Right lobe of liver (tissue), 6 donors: ENCODE measurements around the gene RIMBP2. TPM values are rescaled to one million over a fixed set of nuclear protein-coding genes. Genes with fewer than 3 reads are reported as not detected.

Source experiments
- ATAC-seq, 4 donors: fragments of 200-7000 bp; cut with Tn5 transposase; one replicate each; pipeline ENCODE4 v1.9.1; 2020; ENCODE audit warnings: mild to moderate bottlenecking in 4 of 4, moderate library complexity in 4 of 4
- DNase-seq, 3 donors: peaks; one replicate each; pipeline ENCODE4 v3.0.0-alpha.2; 2020
- H3K27ac ChIP-seq, 3 donors: fragments of 200-600 bp; one replicate each; pipeline ENCODE4 v1.8.0; 2022
- H3K27me3 ChIP-seq, 2 donors: fragments of 200-600 bp; one replicate each; pipeline ENCODE4 v1.8.0; 2022
- H3K36me3 ChIP-seq, 4 donors: fragments of 200-600 bp; sonication (generic) in 1 of 4; one replicate each; pipeline versions ENCODE4 v1.5.1 to v1.8.0; 2017 to 2022; ENCODE audit warnings: control low read depth in 1 of 4
- H3K4me1 ChIP-seq, 4 donors: fragments of 200-600 bp; sonication (generic) in 1 of 4; one replicate each; pipeline versions ENCODE4 v1.5.1 to v1.8.0; 2017 to 2022; ENCODE audit warnings: control low read depth in 1 of 4
- H3K4me3 ChIP-seq, 3 donors: fragments of 200-600 bp; one replicate each; pipeline ENCODE4 v1.8.0; 2022
- H3K9me3 ChIP-seq, 4 donors: fragments of 200-600 bp; sonication (generic) in 1 of 4; one replicate each; pipeline versions ENCODE4 v1.5.1 to v1.8.0; 2017 to 2022; ENCODE audit warnings: control low read depth in 1 of 4
- POLR2A ChIP-seq: fragments of 450-650 bp; IDR thresholded peaks from one replicate; pipeline ENCODE4 v1.6.1; 2017; ENCODE audit warnings: antibody characterized with exemption, mild to moderate bottlenecking
- whole genome bisulfite sequencing: methylation state at CpG from one replicate; pipeline ENCODE4 v1.1.6; 2018; ENCODE audit warnings: low coverage, low lambda C conversion rate; ENCODE audit not compliant: insufficient coverage; ENCODE audit errors: missing lambda C conversion rate; 5-methylcytosine and 5-hydroxymethylcytosine counted together
- intact Hi-C, 2 donors: fragments of 100-400 bp; cut with DNase I; formaldehyde crosslinking; loops; one replicate each; pipeline versions ENCODE4 v1.11.2 to v1.14.1; 2022
- total RNA-seq, 6 experiments: library from RNA; depleted of rRNA in 2 of 6; stranded (reverse); fragments of >200 nt in 2 of 6; fragmentation: NEBNext Ultra II Directional in 3 of 6; extraction: Animal tissue kit (Norgen Biotek cat#: 25700) in 3 of 6; gene quantifications; one replicate each; pipeline versions ENCODE4 v1.1.0 to v1.2.4, GENCODE V29; 2016 to 2023
- TF ChIP-seq, protein P1 (sequence below), 4 donors: fragments of 200-600 bp in 3 of 4; fragments of 450-650 bp in 1 of 4; IDR thresholded peaks; one replicate each; pipeline versions ENCODE4 v1.5.1 to v1.8.0; 2016 to 2022; ENCODE audit warnings: antibody characterized with exemption in 4 of 4, mild to moderate bottlenecking in 2 of 4
- donor health status: DM: no; HTN: yes; CAD: no.
- donor health status: DM: no; HTN: no; CAD: no.
- donor health status: DM: no; HTN: no; CAD: no.
- donor health status: DM: no; HTN: yes; CAD: no.
- donor health status: DM: no; HTN: yes; CAD: no.

RIMBP2 gene
- total RNA-seq, 6 experiments from 2014 or later: 0.04 to 0.19 TPM; not detected in 4

DNA sequence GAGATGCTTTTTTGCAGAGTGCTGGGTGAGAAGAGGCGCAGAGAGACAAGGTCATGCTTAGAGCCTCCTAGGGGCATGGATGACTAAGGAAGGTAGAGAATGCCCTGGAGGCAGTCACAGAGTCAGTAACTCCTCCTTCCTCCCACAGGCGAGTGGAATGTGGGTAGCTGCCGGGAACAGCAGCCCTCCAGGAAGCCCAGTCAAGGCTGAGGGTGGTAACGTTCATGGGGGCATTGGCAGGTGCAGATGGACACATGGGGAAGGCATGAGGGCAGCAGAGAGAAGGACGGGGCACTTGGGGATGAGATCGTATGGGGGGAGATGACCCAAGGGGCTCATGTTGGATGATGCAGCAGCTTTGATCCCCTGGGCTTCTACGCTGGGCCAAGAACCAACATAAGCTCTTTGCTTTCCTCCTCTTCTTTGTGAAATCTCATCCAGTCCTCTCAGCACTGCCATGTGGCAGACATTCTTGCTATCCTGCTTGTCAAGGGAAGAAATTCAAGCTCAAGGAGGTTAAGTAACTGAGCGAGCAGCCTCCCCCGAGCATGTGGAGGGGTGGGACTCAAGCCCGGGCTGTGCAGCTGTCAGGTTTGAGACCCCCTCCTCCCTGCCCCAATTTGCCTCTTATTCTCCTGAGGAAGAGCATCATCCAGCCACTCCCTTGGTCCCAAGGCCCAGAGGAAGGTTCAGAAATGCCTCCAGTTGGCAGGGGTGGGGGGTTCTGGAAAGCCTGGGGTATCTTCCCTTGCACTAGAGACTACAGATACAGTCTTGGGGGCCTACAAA is 190.5 kb downstream of the RIMBP2 start:
- H3K27ac ChIP-seq: no peak overlapping the region
- TF ChIP-seq, protein P1, sequence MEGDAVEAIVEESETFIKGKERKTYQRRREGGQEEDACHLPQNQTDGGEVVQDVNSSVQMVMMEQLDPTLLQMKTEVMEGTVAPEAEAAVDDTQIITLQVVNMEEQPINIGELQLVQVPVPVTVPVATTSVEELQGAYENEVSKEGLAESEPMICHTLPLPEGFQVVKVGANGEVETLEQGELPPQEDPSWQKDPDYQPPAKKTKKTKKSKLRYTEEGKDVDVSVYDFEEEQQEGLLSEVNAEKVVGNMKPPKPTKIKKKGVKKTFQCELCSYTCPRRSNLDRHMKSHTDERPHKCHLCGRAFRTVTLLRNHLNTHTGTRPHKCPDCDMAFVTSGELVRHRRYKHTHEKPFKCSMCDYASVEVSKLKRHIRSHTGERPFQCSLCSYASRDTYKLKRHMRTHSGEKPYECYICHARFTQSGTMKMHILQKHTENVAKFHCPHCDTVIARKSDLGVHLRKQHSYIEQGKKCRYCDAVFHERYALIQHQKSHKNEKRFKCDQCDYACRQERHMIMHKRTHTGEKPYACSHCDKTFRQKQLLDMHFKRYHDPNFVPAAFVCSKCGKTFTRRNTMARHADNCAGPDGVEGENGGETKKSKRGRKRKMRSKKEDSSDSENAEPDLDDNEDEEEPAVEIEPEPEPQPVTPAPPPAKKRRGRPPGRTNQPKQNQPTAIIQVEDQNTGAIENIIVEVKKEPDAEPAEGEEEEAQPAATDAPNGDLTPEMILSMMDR (IDR thresholded peaks at IDR 0.05): no peak
- no peak for TF ChIP-seq POLR2A
- H3K4me3 ChIP-seq: no peak overlapping the region
- no peaks in the 10 kb centered on the region for H3K36me3 ChIP-seq
- ATAC-seq: no peak
- intact Hi-C loops: no loop called here
- H3K4me1 ChIP-seq: no peaks in the 10 kb centered on the region
- H3K9me3 ChIP-seq: no peaks in the 10 kb centered on the region
- no peaks in the 10 kb centered on the region for H3K27me3 ChIP-seq
- DNase-seq: no peak
- 50% methylated on average over 8 of the region's 10 CpGs for WGBS

DNA sequence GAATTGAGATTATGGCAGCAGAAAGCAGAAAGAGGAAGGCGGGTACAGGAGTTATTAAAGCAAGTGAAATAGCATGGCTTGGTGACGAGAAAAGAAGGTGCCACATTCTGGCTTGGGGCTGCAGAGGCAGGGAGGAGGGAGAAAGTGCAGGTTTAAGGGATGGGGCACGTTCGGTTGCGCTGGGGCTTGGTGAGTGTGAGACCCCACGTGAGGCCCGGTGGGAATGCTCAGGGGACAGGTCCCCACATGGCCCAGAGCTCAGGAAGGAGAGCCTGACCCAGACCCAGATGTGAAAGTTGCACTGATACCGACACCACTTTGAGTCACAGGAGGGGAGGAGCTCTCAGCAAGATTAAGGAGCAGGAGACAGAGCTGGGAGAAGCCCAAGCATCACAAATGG is 191.3 kb downstream of the RIMBP2 start:
- H3K27me3 ChIP-seq: no peaks in the 10 kb centered on the region
- TF ChIP-seq POLR2A: no peak
- TF ChIP-seq, protein P1 (IDR thresholded peaks at IDR 0.05): no peak
- no peak overlapping the region for H3K4me3 ChIP-seq
- H3K9me3 ChIP-seq: no peaks in the 10 kb centered on the region
- 43% methylated on average over 4 of the region's 8 CpGs for WGBS
- H3K36me3 ChIP-seq: no peaks in the 10 kb centered on the region
- intact Hi-C loops: no loop called here
- DNase-seq: no peak
- no peak for ATAC-seq
- no peaks in the 10 kb centered on the region for H3K4me1 ChIP-seq
- no peak overlapping the region for H3K27ac ChIP-seq

DNA sequence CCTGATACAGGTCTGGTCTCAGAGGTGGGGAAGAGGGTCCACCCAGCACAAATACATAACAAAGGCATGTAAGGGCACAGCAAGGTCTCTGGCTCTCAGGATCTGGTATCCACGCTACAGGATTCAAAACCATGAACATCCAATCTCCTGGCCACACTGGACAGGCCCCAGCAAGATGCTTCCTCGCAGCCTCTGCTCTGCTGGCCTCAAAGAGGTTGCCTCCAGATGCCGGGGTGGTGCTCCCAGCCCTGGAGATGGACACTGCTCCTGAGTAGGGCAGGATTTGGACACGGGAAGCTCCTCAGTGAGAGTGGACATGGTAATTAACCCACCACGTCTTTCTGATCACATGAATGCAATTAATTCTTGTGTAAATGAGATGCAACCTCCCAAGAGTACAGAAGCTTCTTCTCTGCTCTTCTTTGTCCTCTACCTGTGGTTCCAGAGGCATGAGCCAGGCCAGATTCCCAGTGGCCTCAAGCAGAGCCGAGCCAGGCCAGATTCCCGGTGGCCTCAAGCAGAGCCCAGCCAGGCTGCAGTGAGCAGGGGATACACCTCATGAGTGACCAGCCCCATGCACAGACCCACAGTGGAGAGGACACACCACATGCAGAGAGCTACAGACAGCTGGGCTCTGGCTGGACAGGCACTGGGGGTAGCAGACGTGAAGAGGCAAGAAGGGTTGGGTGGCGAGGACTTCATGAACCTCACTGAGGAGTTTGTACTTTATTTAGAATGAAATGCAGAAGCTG is 192.1 kb downstream of the RIMBP2 start:
- Histone ChIP-seq H3K27me3 (no peaks in the 10 kb centered on the region), H3K4me3 (no peak overlapping the region), H3K36me3 (no peaks in the 10 kb centered on the region), H3K27ac (no peak overlapping the region), H3K4me1 (no peaks in the 10 kb centered on the region), H3K9me3 (no peaks in the 10 kb centered on the region)
- TF ChIP-seq, protein P1 (IDR thresholded peaks at IDR 0.05): no peak
- no peak for TF ChIP-seq POLR2A
- ATAC-seq (no peak), DNase-seq (no peak)
- WGBS: 30% methylated on average over 5 of the region's 9 CpGs
- intact Hi-C loops: no loop called here

DNA sequence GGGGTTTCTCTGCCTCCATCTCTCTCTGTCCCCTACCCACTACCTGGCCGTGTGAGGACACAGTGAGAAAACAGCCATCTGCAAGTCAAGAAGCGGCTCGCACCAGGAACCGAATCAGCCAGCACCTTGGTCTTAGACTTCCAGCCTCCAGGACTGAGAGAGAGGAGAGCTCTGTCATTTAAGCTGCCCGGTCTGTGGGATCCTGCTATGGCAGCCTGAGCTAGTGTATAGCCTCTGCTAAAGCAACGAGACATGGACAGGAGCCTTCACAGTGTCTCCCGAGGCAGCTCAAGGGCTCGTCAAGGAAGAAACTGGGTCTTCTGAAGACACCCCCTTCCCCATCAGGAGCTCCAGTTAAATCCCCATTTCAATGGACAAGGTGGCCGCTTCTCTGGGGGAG is 192.9 kb downstream of the RIMBP2 start:
- Histone ChIP-seq H3K4me3 (no peak overlapping the region), H3K27me3 (no peaks in the 10 kb centered on the region), H3K27ac (no peak overlapping the region), H3K4me1 (no peaks in the 10 kb centered on the region), H3K9me3 (no peaks in the 10 kb centered on the region), H3K36me3 (no peaks in the 10 kb centered on the region)
- intact Hi-C loops: no loop called here
- TF ChIP-seq POLR2A: no peak
- TF ChIP-seq, protein P1 (IDR thresholded peaks at IDR 0.05): no peak
- DNase-seq (no peak), ATAC-seq (no peak)
- 58% methylated on average over 5 of the region's 9 CpGs for WGBS
